GM12878 (cell line): ENCODE measurements around the gene ADIPOQ. TPM values are rescaled to one million over a fixed set of nuclear protein-coding genes. Genes with fewer than 3 reads are reported as not detected.

ENCODE experiments used
- CBFB ChIP-seq: IDR thresholded peaks from 2 replicates; pipeline ENCODE4 v1.6.1; 2016; ENCODE audit warnings: antibody characterized with exemption, low read depth
- EZH2 ChIP-seq: IDR thresholded peaks from 2 replicates; pipeline ENCODE4 v1.6.1; 2012; ENCODE audit warnings: low read depth, mild to moderate bottlenecking, control low read depth, inconsistent platforms, low read length, borderline replicate concordance; ENCODE audit not compliant: control insufficient read depth
- FOS ChIP-seq: IDR thresholded peaks from 3 replicates; pipeline ENCODE4 v1.6.1; 2011; ENCODE audit warnings: borderline replicate concordance; ENCODE audit not compliant: insufficient read length; ENCODE audit errors: extremely low read depth
- IKZF2 ChIP-seq, 2 experiments: fragments of 450-650 bp; IDR thresholded peaks; 2 replicates each; pipeline ENCODE4 v1.6.1; 2017; ENCODE audit warnings: mild to moderate bottlenecking in 2 of 2, moderate library complexity in 2 of 2
- LARP7 ChIP-seq: fragments of 450-650 bp; IDR thresholded peaks from 2 replicates; pipeline ENCODE4 v1.6.1; 2017; ENCODE audit warnings: mild to moderate bottlenecking
- MYC ChIP-seq: IDR thresholded peaks from 2 replicates; pipeline ENCODE4 v1.6.1; 2011; ENCODE audit warnings: mild to moderate bottlenecking, low read length, moderate library complexity, inconsistent platforms; ENCODE audit not compliant: insufficient read depth, insufficient replicate concordance, insufficient read length, severe bottlenecking
- PKNOX1 ChIP-seq: fragments of 450-650 bp; IDR thresholded peaks from 2 replicates; pipeline ENCODE4 v1.6.1; 2016; ENCODE audit warnings: mild to moderate bottlenecking
- POLR2AphosphoS2 ChIP-seq: IDR thresholded peaks from 2 replicates; pipeline ENCODE4 v1.6.1; 2011; ENCODE audit warnings: low read depth, mild to moderate bottlenecking, low read length, improper control_type of control experiment, moderate library complexity
- RAD51 ChIP-seq: fragments of 450-650 bp; IDR thresholded peaks from 2 replicates; pipeline ENCODE4 v1.6.1; 2016; ENCODE audit warnings: moderate library complexity, mild to moderate bottlenecking, inconsistent platforms
- RELB ChIP-seq: fragments of 450-650 bp; IDR thresholded peaks from 2 replicates; pipeline ENCODE4 v1.6.1; 2017; ENCODE audit warnings: low read depth, mild to moderate bottlenecking, moderate library complexity
- SKIL ChIP-seq: fragments of 450-650 bp; IDR thresholded peaks from 2 replicates; pipeline ENCODE4 v1.6.1; 2017; ENCODE audit warnings: mild to moderate bottlenecking, low read depth, inconsistent platforms; ENCODE audit not compliant: poor library complexity, severe bottlenecking
- SMAD5 ChIP-seq: IDR thresholded peaks from 2 replicates; pipeline ENCODE4 v1.6.1; 2016; ENCODE audit warnings: antibody characterized with exemption, low read depth
- ZBTB11 ChIP-seq: fragments of 450-650 bp; formaldehyde crosslinking; IDR thresholded peaks from 2 replicates; pipeline ENCODE4 v1.5.0; 2022; ENCODE audit warnings: mild to moderate bottlenecking, missing genetic modification characterization
- ZNF207 ChIP-seq: fragments of 450-650 bp; IDR thresholded peaks from 2 replicates; pipeline ENCODE4 v1.6.1; 2014; ENCODE audit warnings: antibody characterized with exemption, mild to moderate bottlenecking, borderline replicate concordance
- polyA plus RNA-seq, 11 experiments: library from polyadenylated mRNA; depleted of rRNA in 4 of 11; unstranded in 6 of 11; stranded (reverse) in 5 of 11; fragments of >200 nt; fragmentation: Nextera tagmentation in 4 of 11; fragmentation: Illumina TruSeq in 1 of 11; extraction: Ambion mirVana in 4 of 11; extraction: Trizol in 1 of 11; gene quantifications; 1 replicate in 1 of 11; 2 replicates in 10 of 11; pipeline versions ENCODE4 v1.2.1 to v1.2.3, GENCODE V29; 2011 to 2016; ENCODE audit warnings: inconsistent platforms in 2 of 11, missing spikeins in 2 of 11, low read depth in 1 of 11
- total RNA-seq, 4 experiments: library from RNA; depleted of rRNA in 3 of 4; stranded (reverse); fragments of >200 nt in 3 of 4; fragmentation: Illumina TruSeq in 1 of 4; extraction: Trizol in 1 of 4; gene quantifications; 2 replicates each; pipeline versions ENCODE4 v1.2.1 to v1.2.3, GENCODE V29; 2013 to 2021
- TF ChIP-seq, protein P1 (sequence below): fragments of 450-650 bp; IDR thresholded peaks from 2 replicates; pipeline ENCODE4 v1.6.1; 2018; ENCODE audit warnings: borderline replicate concordance, mild to moderate bottlenecking; ENCODE audit not compliant: partially characterized antibody

Gene ADIPOQ
- total and polyA plus RNA-seq, 10 of the 15 experiments (the other 5 are each of a cell fraction or from before 2014, with no cell fraction given): not detected

GRCh38 chr3:186806089-186807055, 36.1 kb upstream of the ADIPOQ start, which contains the start of gene RFC4 (continued):
- TF ChIP-seq ZBTB11 (peak; percentile 82), FOS (no peak), PKNOX1 (peak; percentile 8; the same call in 1 of the 2 replicates), EZH2 (no peak), MYC (peak; percentile 66), SMAD5 (peak; percentile 82), CBFB (peak; percentile 52; the same call in 1 of the 2 replicates), SKIL (no peak), LARP7 (peak; percentile 60), IKZF2 (IDR thresholded peaks at IDR 0.05) (peak; percentile 37 to 67; a peak in 3 of 4 replicates), RAD51 (peak; percentile 35; the same call in 1 of the 2 replicates), ZNF207 (no peak), RELB (peak; percentile 86; the same call in 1 of the 2 replicates), POLR2AphosphoS2 (no peak)
- TF ChIP-seq, protein P1, sequence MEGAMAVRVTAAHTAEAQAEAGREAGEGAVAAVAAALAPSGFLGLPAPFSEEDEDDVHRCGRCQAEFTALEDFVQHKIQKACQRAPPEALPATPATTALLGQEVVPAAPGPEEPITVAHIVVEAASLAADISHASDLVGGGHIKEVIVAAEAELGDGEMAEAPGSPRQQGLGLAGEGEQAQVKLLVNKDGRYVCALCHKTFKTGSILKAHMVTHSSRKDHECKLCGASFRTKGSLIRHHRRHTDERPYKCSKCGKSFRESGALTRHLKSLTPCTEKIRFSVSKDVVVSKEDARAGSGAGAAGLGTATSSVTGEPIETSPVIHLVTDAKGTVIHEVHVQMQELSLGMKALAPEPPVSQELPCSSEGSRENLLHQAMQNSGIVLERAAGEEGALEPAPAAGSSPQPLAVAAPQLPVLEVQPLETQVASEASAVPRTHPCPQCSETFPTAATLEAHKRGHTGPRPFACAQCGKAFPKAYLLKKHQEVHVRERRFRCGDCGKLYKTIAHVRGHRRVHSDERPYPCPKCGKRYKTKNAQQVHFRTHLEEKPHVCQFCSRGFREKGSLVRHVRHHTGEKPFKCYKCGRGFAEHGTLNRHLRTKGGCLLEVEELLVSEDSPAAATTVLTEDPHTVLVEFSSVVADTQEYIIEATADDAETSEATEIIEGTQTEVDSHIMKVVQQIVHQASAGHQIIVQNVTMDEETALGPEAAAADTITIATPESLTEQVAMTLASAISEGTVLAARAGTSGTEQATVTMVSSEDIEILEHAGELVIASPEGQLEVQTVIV: no peak
